Measurements from ENCODE around the gene SPAG17. TPM values are rescaled to one million over a fixed set of nuclear protein-coding genes. Genes with fewer than 3 reads are reported as not detected.

Gene SPAG17
- total and polyA plus RNA-seq, 9 donors: 0.08 to 39.5 (median 0.67) TPM

GRCh38 chr1:118189564-118189963 lies 4.5 kb upstream of the SPAG17 start:
- TF ChIP-seq CTCF (IDR thresholded peaks at IDR 0.05) (no peak), POLR2A (IDR thresholded peaks at IDR 0.05) (no peak), EP300 (IDR thresholded peaks at IDR 0.05) (no peak)
- Histone ChIP-seq H3K4me3 (no peak overlapping the region), H3K27me3 (no peaks in the 10 kb centered on the region), H3K9me3 (no peaks in the 10 kb centered on the region), H3K4me1 (ENCODE audit: insufficient read depth) (no peaks in the 10 kb centered on the region), H3K36me3 (no peaks in the 10 kb centered on the region), H3K27ac (no peak overlapping the region)
- intact Hi-C loops (cut with DNase I): no loop called here
- 39 to 74% (median 65%) methylated on average over 2 of the region's 2 CpGs for WGBS, 3 donors
- DNase-seq: no peak

- WGBS, 3 donors: 34 to 57% (median 35%) methylated on average over 1 of the region's 1 CpG
- no peaks in the 10 kb centered on the region for H3K27me3 ChIP-seq
- H3K4me1 ChIP-seq (ENCODE audit: insufficient read depth): no peaks in the 10 kb centered on the region
- H3K9me3 ChIP-seq: no peaks in the 10 kb centered on the region
- intact Hi-C loops (cut with DNase I): no loop called here
- DNase-seq: no peak
- H3K27ac ChIP-seq: no peak overlapping the region
- TF ChIP-seq CTCF (IDR thresholded peaks at IDR 0.05) (no peak), EP300 (IDR thresholded peaks at IDR 0.05) (no peak), POLR2A (IDR thresholded peaks at IDR 0.05) (no peak)
- H3K36me3 ChIP-seq: no peaks in the 10 kb centered on the region
- no peak overlapping the region for H3K4me3 ChIP-seq
These were observed 3.4 kb upstream of the SPAG17 start for GRCh38 chr1:118188411-118188810.

- TF ChIP-seq CTCF (IDR thresholded peaks at IDR 0.05) (no peak), POLR2A (IDR thresholded peaks at IDR 0.05) (no peak), EP300 (IDR thresholded peaks at IDR 0.05) (no peak)
- Histone ChIP-seq H3K4me3 (no peak overlapping the region), H3K36me3 (no peaks in the 10 kb centered on the region), H3K4me1 (ENCODE audit: insufficient read depth) (no peaks in the 10 kb centered on the region), H3K27me3 (no peaks in the 10 kb centered on the region), H3K9me3 (no peaks in the 10 kb centered on the region), H3K27ac (no peak overlapping the region)
- intact Hi-C loops (cut with DNase I): no loop called here
- WGBS, 3 donors: 83 to 91% (median 85%) methylated on average over 4 of the region's 4 CpGs
- no peak for DNase-seq
These were observed 998 bp upstream of the SPAG17 start for GRCh38 chr1:118186026-118186425.

- Histone ChIP-seq H3K27ac (no peak overlapping the region), H3K9me3 (no peaks in the 10 kb centered on the region), H3K36me3 (no peaks in the 10 kb centered on the region), H3K4me1 (ENCODE audit: insufficient read depth) (no peaks in the 10 kb centered on the region), H3K27me3 (no peaks in the 10 kb centered on the region), H3K4me3 (no peak overlapping the region)
- TF ChIP-seq CTCF (IDR thresholded peaks at IDR 0.05): no peak
- TF ChIP-seq POLR2A (IDR thresholded peaks at IDR 0.05): no peak
- no peak for TF ChIP-seq EP300 (IDR thresholded peaks at IDR 0.05)
- WGBS, 3 donors: 30 to 36% (median 30%) methylated on average over 11 of the region's 11 CpGs
- DNase-seq: no peak
- intact Hi-C loops (cut with DNase I): no loop called here
These were observed 317 bp downstream of the SPAG17 start for GRCh38 chr1:118184739-118185083.

- H3K4me1 ChIP-seq (ENCODE audit: insufficient read depth): no peaks in the 10 kb centered on the region
- H3K27me3 ChIP-seq: no peaks in the 10 kb centered on the region
- TF ChIP-seq EP300 (IDR thresholded peaks at IDR 0.05) (no peak), POLR2A (IDR thresholded peaks at IDR 0.05) (no peak), CTCF (IDR thresholded peaks at IDR 0.05) (no peak)
- no peak overlapping the region for H3K4me3 ChIP-seq
- DNase-seq: no peak
- H3K9me3 ChIP-seq: no peaks in the 10 kb centered on the region
- intact Hi-C loops (cut with DNase I): no loop called here
- H3K27ac ChIP-seq: no peak overlapping the region
- WGBS, 3 donors: 69 to 80% (median 73%) methylated on average over 2 of the region's 2 CpGs
- no peaks in the 10 kb centered on the region for H3K36me3 ChIP-seq
These were observed 1.4 kb downstream of the SPAG17 start for GRCh38 chr1:118183586-118183985.

Data from ovary (tissue), 9 donors.